AG10803 (cell line): ENCODE results near the gene AGR2.

Experiments
- DNase-seq: peaks from one replicate; pipeline ENCODE4 v3.0.0; 2010; ENCODE audit warnings: low read depth
- H3K4me3 ChIP-seq: 2 replicates; pipeline ENCODE4 v1.5.1; 2011; ENCODE audit warnings: mild to moderate bottlenecking, low read length, control low read depth
- TF ChIP-seq, protein P1 (sequence below): conservative IDR thresholded peaks from 2 replicates; pipeline ENCODE4 v1.5.1; 2011; ENCODE audit warnings: mild to moderate bottlenecking, low read length, control low read depth, inconsistent platforms

The AGR2 gene

GRCh38 chr7:16815001-16815400 is 10.2 kb upstream of the AGR2 start:
- no peak for DNase-seq
- H3K4me3 ChIP-seq, result no peak overlapping the region
- TF ChIP-seq, protein P1, sequence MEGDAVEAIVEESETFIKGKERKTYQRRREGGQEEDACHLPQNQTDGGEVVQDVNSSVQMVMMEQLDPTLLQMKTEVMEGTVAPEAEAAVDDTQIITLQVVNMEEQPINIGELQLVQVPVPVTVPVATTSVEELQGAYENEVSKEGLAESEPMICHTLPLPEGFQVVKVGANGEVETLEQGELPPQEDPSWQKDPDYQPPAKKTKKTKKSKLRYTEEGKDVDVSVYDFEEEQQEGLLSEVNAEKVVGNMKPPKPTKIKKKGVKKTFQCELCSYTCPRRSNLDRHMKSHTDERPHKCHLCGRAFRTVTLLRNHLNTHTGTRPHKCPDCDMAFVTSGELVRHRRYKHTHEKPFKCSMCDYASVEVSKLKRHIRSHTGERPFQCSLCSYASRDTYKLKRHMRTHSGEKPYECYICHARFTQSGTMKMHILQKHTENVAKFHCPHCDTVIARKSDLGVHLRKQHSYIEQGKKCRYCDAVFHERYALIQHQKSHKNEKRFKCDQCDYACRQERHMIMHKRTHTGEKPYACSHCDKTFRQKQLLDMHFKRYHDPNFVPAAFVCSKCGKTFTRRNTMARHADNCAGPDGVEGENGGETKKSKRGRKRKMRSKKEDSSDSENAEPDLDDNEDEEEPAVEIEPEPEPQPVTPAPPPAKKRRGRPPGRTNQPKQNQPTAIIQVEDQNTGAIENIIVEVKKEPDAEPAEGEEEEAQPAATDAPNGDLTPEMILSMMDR, result no peak

DNA sequence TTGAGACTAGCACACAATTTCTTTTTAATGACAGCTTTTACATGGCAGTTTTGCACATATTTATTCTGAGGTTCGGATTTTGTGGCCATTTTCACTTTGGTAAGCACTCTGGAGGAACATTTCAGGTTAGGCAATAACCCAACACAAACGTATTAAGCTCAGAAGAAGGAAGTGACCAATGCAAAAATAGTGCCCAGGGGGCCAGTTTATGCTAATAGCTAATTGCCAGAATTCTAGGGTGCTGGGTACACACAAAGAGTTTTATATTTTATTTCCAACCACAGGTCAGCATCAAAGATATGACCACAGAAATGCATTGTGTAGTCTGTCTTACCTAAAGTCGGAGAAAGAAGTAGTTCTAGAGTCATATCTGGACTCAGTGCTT is 8.4 kb upstream of the AGR2 start:
- H3K4me3 ChIP-seq, result no peak overlapping the region
- no peak for DNase-seq
- TF ChIP-seq, protein P1, result no peak

DNA sequence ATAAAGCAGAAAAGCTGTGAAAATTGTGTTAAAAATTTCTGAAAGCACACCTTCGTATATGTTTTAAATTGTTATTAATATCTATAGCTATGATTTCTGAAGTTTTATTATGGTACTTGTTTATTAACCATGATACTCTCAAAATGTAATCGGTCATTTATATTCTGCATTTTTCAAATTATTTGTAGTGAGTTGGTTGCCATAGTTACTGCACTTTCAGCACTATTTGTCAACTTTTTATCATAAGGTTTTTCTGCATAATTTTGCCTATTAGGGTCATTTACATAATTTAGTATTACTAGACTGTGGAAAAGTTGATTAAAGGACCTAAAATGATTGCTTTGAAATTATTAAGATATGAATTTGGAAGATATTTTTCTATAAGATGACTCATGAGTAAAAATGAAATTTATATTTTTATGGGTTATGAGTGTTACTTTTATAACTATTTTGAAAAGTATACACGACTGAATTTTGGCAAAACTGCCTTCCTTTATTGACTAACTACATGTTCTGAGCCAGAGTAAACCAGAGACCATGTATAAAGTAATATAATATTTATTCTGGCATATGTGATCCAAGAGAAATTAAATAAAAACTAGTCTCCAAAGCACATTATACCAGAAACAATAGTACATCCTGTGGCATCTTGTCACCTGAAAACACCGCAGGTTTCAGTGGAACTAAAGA is 7.9 kb upstream of the AGR2 start:
- no peak overlapping the region for H3K4me3 ChIP-seq
- TF ChIP-seq, protein P1, result no peak
- no peak for DNase-seq

- TF ChIP-seq, protein P1, result no peak
- no peak overlapping the region for H3K4me3 ChIP-seq
- peak; percentile 45 for DNase-seq
These were observed 6.8 kb upstream of the AGR2 start for GRCh38 chr7:16811551-16811950.

DNA sequence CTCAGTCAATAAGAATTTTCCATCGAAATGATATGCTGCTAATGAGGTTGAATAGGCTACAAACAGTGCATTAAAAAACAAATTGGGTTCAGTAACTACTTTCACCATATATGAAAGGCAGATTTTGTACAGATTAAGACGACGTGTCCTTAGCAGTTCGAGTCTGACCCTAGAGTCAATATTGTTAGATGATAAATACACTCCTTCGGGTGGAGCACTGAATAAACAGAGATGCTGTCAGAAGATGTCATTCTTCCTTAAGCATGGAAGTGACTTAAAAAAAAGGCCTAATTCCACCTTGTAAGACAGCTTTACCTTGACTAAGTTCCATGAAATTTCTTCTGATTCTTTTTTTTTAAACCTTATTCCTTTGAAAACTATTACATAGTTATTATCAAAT is 5.8 kb upstream of the AGR2 start:
- no peak for DNase-seq

DNA sequence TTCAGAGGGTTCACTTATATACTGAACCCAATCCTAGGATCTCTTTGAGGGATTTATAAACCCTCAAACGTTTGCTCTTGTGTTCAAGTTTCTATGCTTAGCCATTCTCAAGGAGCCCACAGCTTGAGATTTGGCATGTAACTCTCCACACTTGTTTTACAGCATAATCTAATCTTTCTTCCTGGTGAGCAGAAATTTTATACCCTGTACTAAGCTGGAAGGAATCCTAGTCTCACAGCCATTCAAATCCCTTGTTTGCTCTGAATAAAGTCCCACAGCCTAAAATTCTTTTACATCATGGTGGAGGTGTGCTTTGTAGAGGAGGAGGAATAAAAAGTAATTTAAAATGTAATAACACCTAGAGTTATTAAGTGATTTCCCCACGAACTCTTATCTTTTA is 5.3 kb upstream of the AGR2 start:
- TF ChIP-seq, protein P1, result no peak
- no peak overlapping the region for H3K4me3 ChIP-seq
- DNase-seq, result no peak

More for the DNA sequence above, 5.8 kb upstream of the AGR2 start:
- no peak overlapping the region for H3K4me3 ChIP-seq
- TF ChIP-seq, protein P1, result no peak

GRCh38 chr7:16805441-16805840 is 642 bp upstream of the AGR2 start:
- DNase-seq, result no peak
- TF ChIP-seq, protein P1, result no peak
- H3K4me3 ChIP-seq, result no peak overlapping the region
